ENCODE results near the gene OR6C70. TPM values are rescaled to one million over a fixed set of nuclear protein-coding genes. Genes with fewer than 3 reads are reported as not detected.

The OR6C70 gene
- total RNA-seq, 1 donor from 2014 or later, result not detected

DNA sequence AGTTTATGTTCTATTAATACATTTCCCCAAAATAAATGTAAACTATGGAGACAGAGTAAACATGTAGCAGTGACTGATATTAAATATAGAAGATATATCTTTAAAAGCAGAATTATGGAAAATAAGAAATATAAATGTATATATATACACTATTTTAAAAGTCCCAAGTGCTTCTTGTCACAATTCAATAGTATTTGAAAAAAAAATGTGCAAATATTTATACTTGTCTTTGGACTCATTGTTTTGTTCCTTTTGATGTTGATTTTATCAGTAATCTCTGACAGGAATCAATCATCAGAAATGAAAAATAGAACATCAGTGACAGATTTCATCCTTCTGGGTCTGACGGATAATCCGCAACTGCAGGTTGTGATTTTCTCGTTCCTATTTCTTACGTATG, 44.0 kb downstream of the OR6C70 start, which contains the start of gene OR6C76:
Gene OR6C76 (plus strand): TSS at position 301 of the 400 bp plus-strand sequence. CDS start 0 bp downstream, at position 301.
- Histone ChIP-seq H3K9me3 (ENCODE audit: control insufficient read depth in 3 of 3, low read length in 3 of 3) (no peaks in the 10 kb centered on the region), H3K27me3 (ENCODE audit: control insufficient read depth in 3 of 3, insufficient read depth in 3 of 3, low read length in 3 of 3) (no peaks in the 10 kb centered on the region), H3K9ac (ENCODE audit: low read depth in 1 of 3, low read length in 3 of 3) (no peak within 1 kb of the TSS), H3K4me1 (ENCODE audit: control insufficient read depth in 3 of 3, insufficient read depth in 3 of 3, low read length in 3 of 3) (no peaks in the 10 kb centered on the region), H3K4me3 (ENCODE audit: low read length in 3 of 3) (no peak within 1 kb of the TSS), H3K36me3 (ENCODE audit: control insufficient read depth in 3 of 3, insufficient read depth in 3 of 3, low read length in 3 of 3) (no peaks in the 10 kb centered on the region), H3K27ac (ENCODE audit: low read depth, low read length) (no peak within 1 kb of the TSS)

DNA sequence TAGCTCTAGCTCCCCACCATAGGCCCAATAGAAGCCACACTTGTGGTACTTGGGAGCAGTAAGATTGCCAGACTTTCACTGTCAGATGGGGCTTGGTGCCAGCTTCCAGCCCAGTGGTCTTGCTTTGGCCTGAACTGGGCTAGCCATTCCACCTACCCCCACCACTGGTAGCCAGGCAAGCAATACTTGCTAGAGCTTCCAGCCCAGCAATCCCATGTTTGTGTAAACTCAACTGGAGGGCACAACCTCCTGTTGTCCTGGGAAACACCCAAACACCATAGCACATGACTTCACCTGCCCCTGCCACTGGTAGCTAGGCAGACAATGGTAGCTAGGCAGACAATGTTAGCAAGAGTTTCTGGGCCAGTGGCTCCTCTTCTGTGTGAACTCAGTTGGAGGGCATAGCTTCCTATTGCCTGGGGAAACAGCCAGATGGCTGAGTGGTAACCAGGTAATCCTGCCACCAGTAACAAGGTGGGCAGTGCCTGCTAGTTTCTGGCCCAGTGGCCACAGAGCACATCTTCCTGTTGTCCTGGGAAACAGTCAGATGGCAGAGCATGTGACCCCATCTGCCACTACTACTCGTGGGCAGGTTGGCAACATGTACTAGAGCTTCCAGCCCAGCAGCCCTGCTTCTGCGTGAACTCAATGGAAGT, 49.5 kb downstream of the OR6C70 start:
- Histone ChIP-seq H3K4me1 (ENCODE audit: control insufficient read depth in 3 of 3, insufficient read depth in 3 of 3, low read length in 3 of 3) (no peaks in the 10 kb centered on the region), H3K27me3 (ENCODE audit: control insufficient read depth in 3 of 3, insufficient read depth in 3 of 3, low read length in 3 of 3) (peaks cover 0 to 3% (median 0%) of the 10 kb centered on the region in 3 donors), H3K9me3 (ENCODE audit: control insufficient read depth in 3 of 3, low read length in 3 of 3) (peaks cover 0 to 2% (median 0%) of the 10 kb centered on the region in 3 donors), H3K4me3 (ENCODE audit: low read length in 3 of 3) (no peak overlapping the region), H3K27ac (ENCODE audit: low read depth, low read length) (no peak overlapping the region), H3K9ac (ENCODE audit: low read depth in 1 of 3, low read length in 3 of 3) (no peak overlapping the region), H3K36me3 (ENCODE audit: control insufficient read depth in 3 of 3, insufficient read depth in 3 of 3, low read length in 3 of 3) (no peaks in the 10 kb centered on the region)

Other genes starting within 250 kb of the OR6C70 start
- not detected for gene OR10A7, start 249.1 kb downstream of the OR6C70 start, total RNA-seq
- not detected for gene OR6C74, start 225.5 kb downstream of the OR6C70 start, total RNA-seq
- gene OR6C6, start 173.6 kb downstream of the OR6C70 start, total RNA-seq, result not detected
- gene OR6C1, start 155.8 kb downstream of the OR6C70 start, total RNA-seq, result not detected
- not detected for gene OR6C3, start 139.4 kb downstream of the OR6C70 start, total RNA-seq
- gene OR6C75, start 107.2 kb downstream of the OR6C70 start, total RNA-seq, result not detected
- not detected for gene OR6C65, start 69.6 kb downstream of the OR6C70 start, total RNA-seq
- gene OR6C76, start 43.9 kb downstream of the OR6C70 start, total RNA-seq, result not detected
- not detected for gene OR6C2, start 26.1 kb downstream of the OR6C70 start, total RNA-seq
- not detected for gene OR6C68, start 22.2 kb upstream of the OR6C70 start, total RNA-seq
- not detected for gene OR6C4, start 79.5 kb upstream of the OR6C70 start, total RNA-seq
- gene OR2AP1, start 102.3 kb upstream of the OR6C70 start, total RNA-seq, result not detected
- not detected for gene OR10P1, start 166.8 kb upstream of the OR6C70 start, total RNA-seq
- 123 TPM for gene ITGA7, start 237.8 kb upstream of the OR6C70 start, total RNA-seq
- 42.3 TPM for gene BLOC1S1, start 245.9 kb upstream of the OR6C70 start, total RNA-seq